HG02571 (cell line): Measurements from ENCODE around the gene PGM2L1.

ENCODE experiments used
- ATAC-seq: cut with Tn5 transposase; IDR thresholded peaks from one replicate; pipeline ENCODE4 v1.9.1; 2021; ENCODE audit warnings: mild to moderate bottlenecking, moderate library complexity; ENCODE audit not compliant: unreplicated experiment

Gene PGM2L1

GRCh38 chr11:74307434-74307833, 90.8 kb downstream of the PGM2L1 start:
- no peak for ATAC-seq

GRCh38 chr11:74306435-74307175, 91.6 kb downstream of the PGM2L1 start:
- no peak for ATAC-seq

- ATAC-seq = no peak
These were observed 99.2 kb downstream of the PGM2L1 start for GRCh38 chr11:74299015-74299414.

- no peak for ATAC-seq
These were observed 100.7 kb downstream of the PGM2L1 start for GRCh38 chr11:74297484-74297883.

- ATAC-seq = no peak
These were observed 109.3 kb downstream of the PGM2L1 start for GRCh38 chr11:74288911-74289310.

- ATAC-seq = no peak
These were observed 110.1 kb downstream of the PGM2L1 start for GRCh38 chr11:74288161-74288560.

GRCh38 chr11:74284466-74284865, 113.8 kb downstream of the PGM2L1 start:
- no peak for ATAC-seq

GRCh38 chr11:74283580-74284180, 114.6 kb downstream of the PGM2L1 start:
- no peak for ATAC-seq

- no peak for ATAC-seq
These were observed 115.3 kb downstream of the PGM2L1 start for GRCh38 chr11:74282914-74283371.

- ATAC-seq = no peak
These were observed 115.8 kb downstream of the PGM2L1 start for GRCh38 chr11:74282421-74282820.

GRCh38 chr11:74280494-74280893, 117.7 kb downstream of the PGM2L1 start:
- no peak for ATAC-seq
